ENCODE measurements around the gene PHOX2A.
"Not testable (repeated sequence)": the region's sequence is repeated elsewhere in the genome, so short reads cannot be mapped to it uniquely, and the experiment has no call there.

PHOX2A gene

GRCh38 chr11:72267956-72268617, 24.1 kb upstream of the PHOX2A start:
- no peak for ATAC-seq
- TF ChIP-seq ZNF8 (CRISPR knock-in tag; IDR thresholded peaks at IDR 0.05) = no peak
- no peak for TF ChIP-seq ARNTL (CRISPR knock-in tag; IDR thresholded peaks at IDR 0.05; ENCODE audit: borderline replicate concordance, low read depth)
- TF ChIP-seq, protein P1, sequence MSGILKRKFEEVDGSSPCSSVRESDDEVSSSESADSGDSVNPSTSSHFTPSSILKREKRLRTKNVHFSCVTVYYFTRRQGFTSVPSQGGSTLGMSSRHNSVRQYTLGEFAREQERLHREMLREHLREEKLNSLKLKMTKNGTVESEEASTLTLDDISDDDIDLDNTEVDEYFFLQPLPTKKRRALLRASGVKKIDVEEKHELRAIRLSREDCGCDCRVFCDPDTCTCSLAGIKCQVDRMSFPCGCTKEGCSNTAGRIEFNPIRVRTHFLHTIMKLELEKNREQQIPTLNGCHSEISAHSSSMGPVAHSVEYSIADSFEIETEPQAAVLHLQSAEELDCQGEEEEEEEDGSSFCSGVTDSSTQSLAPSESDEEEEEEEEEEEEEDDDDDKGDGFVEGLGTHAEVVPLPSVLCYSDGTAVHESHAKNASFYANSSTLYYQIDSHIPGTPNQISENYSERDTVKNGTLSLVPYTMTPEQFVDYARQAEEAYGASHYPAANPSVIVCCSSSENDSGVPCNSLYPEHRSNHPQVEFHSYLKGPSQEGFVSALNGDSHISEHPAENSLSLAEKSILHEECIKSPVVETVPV (CRISPR knock-in tag; IDR thresholded peaks at IDR 0.05) = no peak
- TF ChIP-seq ISL1 (CRISPR knock-in tag; IDR thresholded peaks at IDR 0.05) = no peak
- TF ChIP-seq OSR1 (CRISPR knock-in tag; IDR thresholded peaks at IDR 0.05) = no peak
- no peak for TF ChIP-seq RARB (CRISPR knock-in tag; IDR thresholded peaks at IDR 0.05)
- TF ChIP-seq PATZ1 (CRISPR knock-in tag; IDR thresholded peaks at IDR 0.05; ENCODE audit: borderline replicate concordance) = no peak
- TF ChIP-seq, protein P2, sequence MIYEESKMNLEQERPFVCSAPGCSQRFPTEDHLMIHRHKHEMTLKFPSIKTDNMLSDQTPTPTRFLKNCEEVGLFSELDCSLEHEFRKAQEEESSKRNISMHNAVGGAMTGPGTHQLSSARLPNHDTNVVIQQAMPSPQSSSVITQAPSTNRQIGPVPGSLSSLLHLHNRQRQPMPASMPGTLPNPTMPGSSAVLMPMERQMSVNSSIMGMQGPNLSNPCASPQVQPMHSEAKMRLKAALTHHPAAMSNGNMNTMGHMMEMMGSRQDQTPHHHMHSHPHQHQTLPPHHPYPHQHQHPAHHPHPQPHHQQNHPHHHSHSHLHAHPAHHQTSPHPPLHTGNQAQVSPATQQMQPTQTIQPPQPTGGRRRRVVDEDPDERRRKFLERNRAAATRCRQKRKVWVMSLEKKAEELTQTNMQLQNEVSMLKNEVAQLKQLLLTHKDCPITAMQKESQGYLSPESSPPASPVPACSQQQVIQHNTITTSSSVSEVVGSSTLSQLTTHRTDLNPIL (CRISPR knock-in tag; IDR thresholded peaks at IDR 0.05; ENCODE audit: low read depth) = no peak
- no peak for TF ChIP-seq PPARA (CRISPR knock-in tag; IDR thresholded peaks at IDR 0.05; ENCODE audit: borderline replicate concordance)
- no peak for TF ChIP-seq CSDC2 (CRISPR knock-in tag; IDR thresholded peaks at IDR 0.05)
- TF ChIP-seq, protein P3, sequence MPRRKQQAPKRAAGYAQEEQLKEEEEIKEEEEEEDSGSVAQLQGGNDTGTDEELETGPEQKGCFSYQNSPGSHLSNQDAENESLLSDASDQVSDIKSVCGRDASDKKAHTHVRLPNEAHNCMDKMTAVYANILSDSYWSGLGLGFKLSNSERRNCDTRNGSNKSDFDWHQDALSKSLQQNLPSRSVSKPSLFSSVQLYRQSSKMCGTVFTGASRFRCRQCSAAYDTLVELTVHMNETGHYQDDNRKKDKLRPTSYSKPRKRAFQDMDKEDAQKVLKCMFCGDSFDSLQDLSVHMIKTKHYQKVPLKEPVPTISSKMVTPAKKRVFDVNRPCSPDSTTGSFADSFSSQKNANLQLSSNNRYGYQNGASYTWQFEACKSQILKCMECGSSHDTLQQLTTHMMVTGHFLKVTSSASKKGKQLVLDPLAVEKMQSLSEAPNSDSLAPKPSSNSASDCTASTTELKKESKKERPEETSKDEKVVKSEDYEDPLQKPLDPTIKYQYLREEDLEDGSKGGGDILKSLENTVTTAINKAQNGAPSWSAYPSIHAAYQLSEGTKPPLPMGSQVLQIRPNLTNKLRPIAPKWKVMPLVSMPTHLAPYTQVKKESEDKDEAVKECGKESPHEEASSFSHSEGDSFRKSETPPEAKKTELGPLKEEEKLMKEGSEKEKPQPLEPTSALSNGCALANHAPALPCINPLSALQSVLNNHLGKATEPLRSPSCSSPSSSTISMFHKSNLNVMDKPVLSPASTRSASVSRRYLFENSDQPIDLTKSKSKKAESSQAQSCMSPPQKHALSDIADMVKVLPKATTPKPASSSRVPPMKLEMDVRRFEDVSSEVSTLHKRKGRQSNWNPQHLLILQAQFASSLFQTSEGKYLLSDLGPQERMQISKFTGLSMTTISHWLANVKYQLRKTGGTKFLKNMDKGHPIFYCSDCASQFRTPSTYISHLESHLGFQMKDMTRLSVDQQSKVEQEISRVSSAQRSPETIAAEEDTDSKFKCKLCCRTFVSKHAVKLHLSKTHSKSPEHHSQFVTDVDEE (CRISPR knock-in tag; IDR thresholded peaks at IDR 0.05) = no peak
- TF ChIP-seq, protein P4, sequence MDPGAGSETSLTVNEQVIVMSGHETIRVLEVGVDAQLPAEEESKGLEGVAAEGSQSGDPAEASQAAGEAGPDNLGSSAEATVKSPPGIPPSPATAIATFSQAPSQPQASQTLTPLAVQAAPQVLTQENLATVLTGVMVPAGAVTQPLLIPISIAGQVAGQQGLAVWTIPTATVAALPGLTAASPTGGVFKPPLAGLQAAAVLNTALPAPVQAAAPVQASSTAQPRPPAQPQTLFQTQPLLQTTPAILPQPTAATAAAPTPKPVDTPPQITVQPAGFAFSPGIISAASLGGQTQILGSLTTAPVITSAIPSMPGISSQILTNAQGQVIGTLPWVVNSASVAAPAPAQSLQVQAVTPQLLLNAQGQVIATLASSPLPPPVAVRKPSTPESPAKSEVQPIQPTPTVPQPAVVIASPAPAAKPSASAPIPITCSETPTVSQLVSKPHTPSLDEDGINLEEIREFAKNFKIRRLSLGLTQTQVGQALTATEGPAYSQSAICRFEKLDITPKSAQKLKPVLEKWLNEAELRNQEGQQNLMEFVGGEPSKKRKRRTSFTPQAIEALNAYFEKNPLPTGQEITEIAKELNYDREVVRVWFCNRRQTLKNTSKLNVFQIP (CRISPR knock-in tag; IDR thresholded peaks at IDR 0.05; ENCODE audit: borderline replicate concordance, low read depth) = no peak
- no peak for TF ChIP-seq ESRRG (CRISPR knock-in tag; IDR thresholded peaks at IDR 0.05)

DNA sequence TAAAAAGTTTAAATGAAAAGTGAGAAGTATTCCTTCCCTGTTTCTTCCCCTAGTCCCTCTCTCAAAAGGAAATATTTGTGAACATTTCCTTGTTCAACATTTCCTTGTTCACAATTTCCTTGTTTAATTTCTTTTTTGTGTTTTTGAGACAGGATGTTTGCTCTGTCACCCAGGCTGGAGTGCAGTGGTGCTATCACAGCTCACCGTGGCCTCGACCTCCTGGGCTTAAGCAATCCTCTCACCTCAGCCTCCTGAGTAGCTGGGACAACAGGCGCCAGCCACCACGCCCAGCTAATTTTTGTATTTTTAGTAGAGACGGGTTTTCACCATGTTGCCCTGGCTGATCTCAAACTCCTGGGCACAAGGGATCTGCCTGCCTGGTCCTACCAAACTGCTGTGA, 23.0 kb upstream of the PHOX2A start:
- not testable (repeated sequence) for ATAC-seq

- no peak for ATAC-seq
- TF ChIP-seq ARNTL (CRISPR knock-in tag; IDR thresholded peaks at IDR 0.05; ENCODE audit: borderline replicate concordance, low read depth) = no peak
- no peak for TF ChIP-seq ZNF8 (CRISPR knock-in tag; IDR thresholded peaks at IDR 0.05)
- TF ChIP-seq TOX (CRISPR knock-in tag; IDR thresholded peaks at IDR 0.05; ENCODE audit: borderline replicate concordance) = no peak
- TF ChIP-seq ZFP3 (CRISPR knock-in tag; IDR thresholded peaks at IDR 0.05) = no peak
- TF ChIP-seq ISL1 (CRISPR knock-in tag; IDR thresholded peaks at IDR 0.05) = no peak
- TF ChIP-seq PATZ1 (CRISPR knock-in tag; IDR thresholded peaks at IDR 0.05; ENCODE audit: borderline replicate concordance) = no peak
These were observed 22.0 kb upstream of the PHOX2A start for GRCh38 chr11:72265951-72266350.

- no peak for ATAC-seq
- TF ChIP-seq RARB (CRISPR knock-in tag; IDR thresholded peaks at IDR 0.05) (no peak), GLIS3 (CRISPR knock-in tag; IDR thresholded peaks at IDR 0.05) (no peak), ISL1 (CRISPR knock-in tag; IDR thresholded peaks at IDR 0.05) (no peak), ZFP3 (CRISPR knock-in tag; IDR thresholded peaks at IDR 0.05) (no peak), ZNF70 (CRISPR knock-in tag; IDR thresholded peaks at IDR 0.05) (no peak), TOX (CRISPR knock-in tag; IDR thresholded peaks at IDR 0.05; ENCODE audit: borderline replicate concordance) (no peak), ESRRG (CRISPR knock-in tag; IDR thresholded peaks at IDR 0.05) (no peak), ZC3H10 (CRISPR knock-in tag; IDR thresholded peaks at IDR 0.05) (no peak), ZNF8 (CRISPR knock-in tag; IDR thresholded peaks at IDR 0.05) (no peak), ZNF565 (CRISPR knock-in tag; conservative IDR thresholded peaks at IDR 0.05; ENCODE audit: low read depth) (no peak), ZFP30 (CRISPR knock-in tag; IDR thresholded peaks at IDR 0.05) (no peak), CSDC2 (CRISPR knock-in tag; IDR thresholded peaks at IDR 0.05) (no peak)
These were observed 19.4 kb upstream of the PHOX2A start for GRCh38 chr11:72263361-72263760.

Measured in SK-N-SH treated with all-trans-retinoic acid at 6 μM for 48 hours (cell line).